GM10266 (cell line): ENCODE measurements around the gene GRM8.
"Not testable (repeated sequence)": the region's sequence is repeated elsewhere in the genome, so short reads cannot be mapped to it uniquely, and the experiment has no call there.

Experiments
- DNase-seq: peaks from one replicate; pipeline ENCODE4 v3.0.0; 2012; ENCODE audit errors: extremely low spot score
- TF ChIP-seq, protein P1 (sequence below): IDR thresholded peaks from 2 replicates; pipeline ENCODE4 v1.5.1; 2012; ENCODE audit warnings: mild to moderate bottlenecking, low read depth; ENCODE audit not compliant: control insufficient read depth, insufficient read depth; ENCODE audit errors: missing control alignments

The GRM8 gene

DNA sequence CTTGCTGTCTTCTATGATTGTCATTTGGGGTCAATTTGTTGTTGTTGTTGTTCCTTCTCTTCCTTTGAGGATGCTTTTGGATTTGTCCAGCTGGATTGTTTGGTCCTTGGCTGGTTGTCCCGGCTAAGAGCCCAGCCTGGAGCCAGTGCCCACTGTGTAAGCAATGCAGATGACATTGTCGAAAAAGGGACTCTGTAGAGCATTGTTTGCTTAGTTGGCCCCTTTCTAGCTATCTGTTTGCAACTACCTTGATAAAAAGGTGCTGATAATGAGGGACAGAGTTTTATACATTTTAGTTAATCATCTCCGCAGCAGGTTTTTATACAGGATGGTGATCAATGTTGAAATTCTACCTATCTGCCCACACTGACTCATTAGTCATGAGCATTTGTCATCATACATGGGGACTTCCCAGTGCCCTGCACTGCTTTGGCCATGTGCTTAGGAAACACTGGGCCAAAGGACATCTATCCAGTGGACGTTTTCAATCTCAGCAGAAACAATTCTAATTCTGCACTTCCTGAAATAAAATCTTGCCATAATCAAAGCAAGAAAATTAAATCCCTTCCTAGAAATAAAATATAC lies 311.9 kb downstream of the GRM8 start:
- no peak for DNase-seq
- TF ChIP-seq, protein P1, sequence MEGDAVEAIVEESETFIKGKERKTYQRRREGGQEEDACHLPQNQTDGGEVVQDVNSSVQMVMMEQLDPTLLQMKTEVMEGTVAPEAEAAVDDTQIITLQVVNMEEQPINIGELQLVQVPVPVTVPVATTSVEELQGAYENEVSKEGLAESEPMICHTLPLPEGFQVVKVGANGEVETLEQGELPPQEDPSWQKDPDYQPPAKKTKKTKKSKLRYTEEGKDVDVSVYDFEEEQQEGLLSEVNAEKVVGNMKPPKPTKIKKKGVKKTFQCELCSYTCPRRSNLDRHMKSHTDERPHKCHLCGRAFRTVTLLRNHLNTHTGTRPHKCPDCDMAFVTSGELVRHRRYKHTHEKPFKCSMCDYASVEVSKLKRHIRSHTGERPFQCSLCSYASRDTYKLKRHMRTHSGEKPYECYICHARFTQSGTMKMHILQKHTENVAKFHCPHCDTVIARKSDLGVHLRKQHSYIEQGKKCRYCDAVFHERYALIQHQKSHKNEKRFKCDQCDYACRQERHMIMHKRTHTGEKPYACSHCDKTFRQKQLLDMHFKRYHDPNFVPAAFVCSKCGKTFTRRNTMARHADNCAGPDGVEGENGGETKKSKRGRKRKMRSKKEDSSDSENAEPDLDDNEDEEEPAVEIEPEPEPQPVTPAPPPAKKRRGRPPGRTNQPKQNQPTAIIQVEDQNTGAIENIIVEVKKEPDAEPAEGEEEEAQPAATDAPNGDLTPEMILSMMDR, result no peak

DNA sequence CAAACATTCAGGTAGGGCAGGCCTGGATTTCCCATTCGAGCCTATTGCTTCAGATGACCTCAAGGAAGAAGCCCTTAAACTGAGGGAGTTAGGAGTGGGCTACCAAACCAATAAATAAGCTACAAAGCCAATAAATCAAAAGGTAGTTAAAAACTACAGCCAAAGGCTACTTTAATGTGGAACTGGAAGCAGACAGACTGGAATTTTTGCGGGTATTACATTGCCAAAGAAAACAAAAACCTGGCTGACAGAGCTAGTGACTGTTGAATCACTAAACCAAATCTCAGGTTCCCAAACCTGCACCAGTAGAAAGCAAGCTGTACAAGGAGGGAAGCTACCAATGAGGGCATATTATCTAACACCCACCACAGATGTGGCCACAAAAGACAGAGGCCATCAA lies 315.6 kb downstream of the GRM8 start:
- TF ChIP-seq, protein P1, result no peak
- DNase-seq, result no peak

DNA sequence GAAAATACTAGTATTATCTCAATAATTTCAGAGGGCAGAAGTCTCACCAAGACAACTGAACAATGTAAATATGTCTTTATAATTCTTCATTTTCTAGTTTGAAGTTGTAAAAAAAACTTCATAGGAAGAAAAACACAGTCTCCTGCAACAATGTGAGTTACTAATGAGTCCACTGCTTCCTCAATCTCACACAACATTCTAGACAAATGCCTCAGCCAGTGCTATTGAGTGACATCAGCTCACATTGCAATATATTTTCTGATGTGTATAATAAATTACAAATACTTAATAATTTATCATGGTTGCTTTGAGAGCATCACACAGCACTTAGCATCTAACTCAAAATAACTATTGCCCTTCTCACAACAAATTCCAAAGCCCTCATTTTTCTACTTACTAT lies 321.2 kb downstream of the GRM8 start:
- no peak for DNase-seq
- TF ChIP-seq, protein P1, result no peak

DNA sequence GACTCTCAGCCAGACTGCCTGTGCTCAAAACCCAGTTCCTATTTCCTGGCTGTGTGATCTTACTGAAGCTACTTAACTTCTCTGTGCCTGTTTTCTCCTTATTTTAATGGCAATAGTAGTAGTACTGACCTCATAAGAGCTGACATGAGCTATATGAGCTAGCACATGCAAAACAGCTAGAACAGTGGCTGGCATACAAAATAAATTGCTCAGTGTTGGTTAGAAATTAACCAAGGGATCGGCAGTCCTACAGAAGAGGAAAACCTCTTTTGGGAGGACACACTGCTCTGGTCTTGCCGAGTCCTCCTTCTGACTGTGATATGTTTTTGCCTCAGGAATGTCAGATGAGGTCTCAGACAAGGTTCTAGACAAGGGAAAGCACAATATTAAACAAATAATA lies 322.6 kb downstream of the GRM8 start:
- TF ChIP-seq, protein P1, result no peak
- no peak for DNase-seq

DNA sequence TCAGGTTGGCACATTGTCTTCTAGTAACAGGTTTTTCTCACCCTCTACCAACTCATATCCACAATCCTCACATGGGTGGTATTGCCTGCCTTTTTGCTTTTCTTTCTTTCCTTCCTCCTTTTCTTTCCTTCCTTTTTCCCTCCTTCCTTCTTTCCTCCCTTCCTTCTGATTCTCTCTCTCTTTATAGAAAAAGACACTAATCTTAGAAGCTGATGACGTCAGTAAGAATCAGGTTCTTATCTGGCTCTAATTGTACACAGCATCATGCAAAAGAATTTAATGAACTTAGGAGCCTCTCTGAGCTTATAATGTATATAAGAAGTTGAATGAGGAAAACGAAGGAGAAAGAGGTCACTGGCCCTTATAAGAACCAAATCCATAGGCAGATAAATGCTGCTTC lies 328.3 kb downstream of the GRM8 start:
- no peak for DNase-seq

DNA sequence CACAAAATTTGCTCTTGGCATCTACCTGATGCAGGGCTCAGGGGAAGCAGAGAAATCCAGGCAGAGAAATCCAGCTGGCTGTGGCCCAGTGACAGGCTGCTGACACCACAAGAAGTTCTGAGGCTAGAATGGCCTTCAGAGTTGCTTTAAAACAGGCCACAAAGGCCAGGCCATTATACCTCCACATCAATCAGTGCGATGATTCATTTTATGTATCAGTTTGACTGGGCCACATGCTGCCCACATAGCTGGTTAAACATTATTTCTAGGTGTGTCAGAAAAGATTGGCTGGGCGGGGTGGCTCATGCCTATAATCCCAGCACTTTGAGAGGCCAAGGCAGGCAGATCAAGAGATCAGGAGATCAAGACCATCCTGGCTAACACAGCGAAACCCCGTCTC lies 341.1 kb downstream of the GRM8 start:
- DNase-seq, result not testable (repeated sequence)

More for the DNA sequence above, 328.3 kb downstream of the GRM8 start:
- TF ChIP-seq, protein P1, result no peak

DNA sequence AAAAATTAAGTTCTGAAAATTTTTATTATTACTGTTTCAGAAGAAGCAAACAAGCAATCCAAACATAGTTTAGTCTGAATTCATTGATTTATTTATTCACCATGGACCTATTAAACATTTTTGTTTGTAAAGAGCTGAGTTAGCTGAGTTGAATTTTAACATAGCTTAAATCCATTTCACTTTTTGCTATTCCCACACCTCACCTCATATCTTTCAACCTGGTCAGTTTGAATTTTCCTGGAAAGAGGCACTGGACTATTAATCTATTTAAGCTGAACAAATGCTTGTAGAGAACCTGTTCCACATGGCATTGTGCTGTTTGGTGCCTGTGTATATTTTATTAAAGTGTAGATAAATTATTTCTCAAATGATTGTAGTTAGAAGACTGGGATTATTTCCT lies 344.2 kb downstream of the GRM8 start:
- DNase-seq, result not testable (repeated sequence)

DNA sequence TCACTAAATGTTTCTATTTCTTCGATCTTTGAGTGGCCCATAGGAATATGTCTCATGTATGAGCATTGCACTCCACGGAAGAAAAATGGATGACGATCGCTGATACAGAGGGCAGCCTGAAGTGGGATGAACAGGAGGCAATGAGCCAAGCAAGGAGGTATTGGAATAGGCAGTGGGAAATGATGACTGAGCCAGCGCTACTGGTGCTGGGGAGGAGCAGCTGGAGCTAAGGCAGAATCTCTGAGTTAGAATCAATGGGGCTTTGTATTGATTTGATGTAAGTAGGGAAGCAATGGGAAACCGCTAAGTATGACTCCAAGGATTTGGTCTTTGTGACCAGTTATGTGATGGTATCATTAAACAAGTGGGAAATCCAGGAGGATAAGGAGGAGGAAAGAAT lies 345.1 kb downstream of the GRM8 start:
- DNase-seq, result not testable (repeated sequence)

DNA sequence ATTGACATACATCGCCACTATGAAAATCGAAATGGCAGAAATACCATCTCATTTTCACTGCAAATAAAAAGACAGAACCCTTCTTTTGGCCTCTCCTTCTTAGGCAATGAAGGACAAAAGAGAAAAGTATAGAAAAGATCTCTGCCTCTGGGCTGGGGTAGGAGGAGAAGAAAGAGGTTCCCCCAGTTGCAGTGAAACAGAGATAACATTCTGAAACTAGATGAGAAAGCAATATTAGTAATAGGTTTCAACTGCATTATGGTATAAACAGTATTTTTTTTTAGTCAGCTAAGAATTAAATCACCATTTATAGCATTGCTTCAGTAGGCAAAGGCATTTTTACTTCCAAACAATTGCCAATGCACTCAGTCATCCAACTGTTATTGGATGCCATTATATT lies 347.5 kb downstream of the GRM8 start:
- not testable (repeated sequence) for DNase-seq

DNA sequence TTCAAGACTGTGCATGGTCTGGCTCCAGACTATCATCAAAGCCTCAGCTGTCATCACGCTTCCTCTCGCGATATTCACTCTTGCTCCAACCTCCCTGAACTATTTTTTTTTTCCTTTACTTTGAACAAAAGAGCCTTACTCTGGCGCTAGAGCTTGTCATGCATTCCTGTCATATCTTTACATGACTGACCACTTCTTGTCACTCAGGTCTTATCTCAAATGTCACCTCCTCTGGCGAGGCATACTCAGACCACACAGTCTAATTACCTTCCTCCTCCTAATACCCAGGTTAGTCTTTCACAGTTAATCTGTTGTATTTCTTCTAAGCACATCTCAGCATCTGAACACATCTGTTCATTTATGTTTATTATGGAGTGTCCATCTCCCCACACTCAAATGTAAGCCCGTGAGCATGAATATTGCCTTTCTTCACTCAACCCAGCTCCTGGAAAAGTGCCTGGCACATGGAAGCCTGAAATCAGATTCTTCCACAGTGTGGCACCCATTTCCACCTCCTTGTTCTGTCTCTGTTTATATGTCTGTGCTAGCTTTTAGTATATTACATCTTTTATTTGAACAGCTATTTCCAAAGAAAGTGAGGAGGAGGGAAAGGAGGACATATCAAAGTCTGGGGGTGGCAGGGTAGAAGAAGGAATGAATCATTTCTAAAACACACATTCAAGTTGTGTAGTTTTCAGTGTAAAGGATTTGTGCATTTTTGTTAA lies 351.5 kb downstream of the GRM8 start:
- DNase-seq, result not testable (repeated sequence)

DNA sequence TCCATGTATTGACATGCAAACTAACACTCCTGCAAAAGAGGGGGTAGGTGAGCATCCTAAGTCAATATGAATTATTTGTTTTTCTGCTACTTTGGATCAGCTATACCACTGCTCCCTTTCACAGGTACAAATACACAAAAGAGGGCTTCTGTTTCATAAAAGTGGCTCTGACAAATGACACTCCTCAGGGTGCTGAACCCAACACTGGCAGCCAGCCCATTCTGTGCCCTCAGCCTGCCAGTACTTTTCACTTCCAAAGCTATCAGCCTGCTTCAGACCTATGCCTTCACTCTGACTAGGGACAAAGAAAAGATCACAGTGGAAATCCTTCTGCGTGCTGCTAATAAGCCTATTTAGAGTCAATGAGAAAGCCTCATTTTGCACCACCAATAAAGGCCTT lies 364.8 kb downstream of the GRM8 start:
- DNase-seq, result not testable (repeated sequence)

DNA sequence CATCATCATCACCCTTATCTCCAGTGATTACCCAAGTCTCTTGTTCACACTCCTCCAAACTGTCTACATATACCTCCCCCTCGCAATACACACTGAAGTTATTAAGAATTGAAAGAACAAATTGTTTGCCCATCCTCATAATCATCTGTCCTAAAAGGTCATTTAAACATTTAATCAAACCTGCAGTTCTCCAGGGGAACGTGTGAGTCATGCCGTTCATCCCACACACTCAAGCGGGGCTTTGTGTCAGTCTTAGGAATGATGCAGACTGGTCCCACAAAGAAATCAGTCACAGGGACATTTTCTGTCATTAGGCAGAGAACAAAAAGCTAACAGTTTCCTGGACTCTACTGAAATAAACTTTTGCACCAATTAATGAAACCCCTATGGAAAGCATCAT lies 365.2 kb downstream of the GRM8 start:
- DNase-seq, result not testable (repeated sequence)

DNA sequence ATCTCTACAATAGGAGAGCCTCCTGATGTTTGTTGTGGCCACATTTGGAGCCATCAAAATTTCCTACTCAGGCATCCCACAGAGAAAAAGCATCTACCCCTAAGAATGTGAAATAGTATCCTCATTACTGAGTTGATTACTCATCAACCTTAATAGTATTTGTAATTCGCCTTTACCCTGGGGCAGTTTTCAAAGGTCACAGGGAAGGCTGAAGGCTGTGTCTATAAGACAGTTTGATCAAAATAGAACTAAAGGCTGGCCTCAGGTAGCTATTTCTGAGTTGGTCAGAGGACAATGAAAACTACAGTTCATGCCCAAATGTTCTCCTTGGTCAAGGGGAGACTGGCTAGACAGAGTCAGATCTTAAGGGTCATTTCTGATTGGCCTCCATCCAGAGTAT lies 370.0 kb downstream of the GRM8 start:
- DNase-seq, result not testable (repeated sequence)

DNA sequence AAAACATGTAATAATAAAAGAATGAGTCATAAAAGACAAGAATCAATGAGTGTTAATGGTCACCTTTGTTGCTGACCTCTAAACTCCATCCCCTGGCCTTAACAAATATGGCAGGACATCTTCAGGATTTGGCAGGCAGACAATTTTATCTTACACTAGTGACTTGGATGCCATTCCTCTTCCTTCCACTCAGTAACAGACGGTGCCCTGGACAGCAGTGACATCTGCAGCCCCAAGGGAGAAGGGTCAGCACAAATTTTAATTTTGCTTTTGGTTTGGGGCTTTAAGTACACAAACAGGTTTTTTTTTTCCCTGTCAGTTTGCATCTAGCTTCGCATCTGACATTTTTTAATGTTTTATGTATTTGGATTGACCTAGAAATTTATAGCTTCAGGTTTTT lies 370.8 kb downstream of the GRM8 start:
- not testable (repeated sequence) for DNase-seq
